Gastroesophageal sphincter (tissue), 4 donors: ENCODE measurements around the gene HIGD2A. TPM values are rescaled to one million over a fixed set of nuclear protein-coding genes. Genes with fewer than 3 reads are reported as not detected.

Experiments used
- ATAC-seq: fragments of 150-250 bp; one replicate; pipeline ENCODE4 v1.9.1; 2016; ENCODE audit warnings: mild to moderate bottlenecking, moderate library complexity
- H3K27ac ChIP-seq, 4 donors: fragments of 200-600 bp; sonication (generic) in 3 of 4; 1 replicate in 3 of 4; 2 replicates in 1 of 4; pipeline ENCODE4 v1.5.1; 2016 to 2019
- H3K27me3 ChIP-seq: fragments of 200-600 bp; sonication (generic); one replicate; pipeline ENCODE4 v1.5.1; 2019
- H3K36me3 ChIP-seq, 2 donors: fragments of 200-600 bp; sonication (generic); one replicate each; pipeline ENCODE4 v1.5.1; 2019; ENCODE audit warnings: control low read depth in 1 of 2
- H3K4me1 ChIP-seq, 3 donors: fragments of 200-600 bp; sonication (generic); 1 replicate in 2 of 3; 2 replicates in 1 of 3; pipeline ENCODE4 v1.5.1; 2016 to 2019; ENCODE audit warnings: control low read depth in 2 of 3
- H3K4me3 ChIP-seq, 2 donors: fragments of 200-600 bp; sonication (generic); one replicate each; pipeline ENCODE4 v1.5.1; 2019; ENCODE audit warnings: mild to moderate bottlenecking in 1 of 2, moderate library complexity in 1 of 2
- H3K9me3 ChIP-seq, 3 donors: fragments of 200-600 bp; sonication (generic); one replicate each; pipeline ENCODE4 v1.5.1; 2017 to 2019; ENCODE audit warnings: control low read depth in 2 of 3
- EP300 ChIP-seq: sonication (generic); formaldehyde crosslinking; IDR thresholded peaks from one replicate; pipeline ENCODE4 v1.6.1; 2017; ENCODE audit warnings: antibody characterized with exemption, mild to moderate bottlenecking
- POLR2A ChIP-seq, 2 donors: fragments of 450-650 bp; IDR thresholded peaks; one replicate each; pipeline ENCODE4 v1.6.1; 2017; ENCODE audit warnings: antibody characterized with exemption in 2 of 2, mild to moderate bottlenecking in 2 of 2, moderate library complexity in 1 of 2
- POLR2AphosphoS5 ChIP-seq: sonication (generic); formaldehyde crosslinking; IDR thresholded peaks from one replicate; pipeline ENCODE4 v1.6.1; 2017; ENCODE audit warnings: antibody characterized with exemption
- WGBS, 2 donors: methylation state at CpG; one replicate each; pipeline ENCODE4 v1.1.5; 2018; ENCODE audit warnings: low coverage in 1 of 2; 5-methylcytosine and 5-hydroxymethylcytosine counted together
- total RNA-seq, 4 donors: library from RNA; depleted of rRNA; stranded (reverse); fragments of >200 nt; gene quantifications; one replicate each; pipeline ENCODE4 v1.1.0, GENCODE V29; 2016
- TF ChIP-seq, protein P1 (sequence below), 4 experiments: fragments of 200-600 bp in 2 of 4; fragments of 450-650 bp in 2 of 4; sonication (generic) in 1 of 4; IDR thresholded peaks; one replicate each; pipeline ENCODE4 v1.5.1; 2017 to 2019; ENCODE audit warnings: antibody characterized with exemption in 4 of 4, mild to moderate bottlenecking in 2 of 4, moderate library complexity in 2 of 4

Gene HIGD2A
- total RNA-seq, 4 donors from 2014 or later = 87.1 to 190 (median 157) TPM

DNA sequence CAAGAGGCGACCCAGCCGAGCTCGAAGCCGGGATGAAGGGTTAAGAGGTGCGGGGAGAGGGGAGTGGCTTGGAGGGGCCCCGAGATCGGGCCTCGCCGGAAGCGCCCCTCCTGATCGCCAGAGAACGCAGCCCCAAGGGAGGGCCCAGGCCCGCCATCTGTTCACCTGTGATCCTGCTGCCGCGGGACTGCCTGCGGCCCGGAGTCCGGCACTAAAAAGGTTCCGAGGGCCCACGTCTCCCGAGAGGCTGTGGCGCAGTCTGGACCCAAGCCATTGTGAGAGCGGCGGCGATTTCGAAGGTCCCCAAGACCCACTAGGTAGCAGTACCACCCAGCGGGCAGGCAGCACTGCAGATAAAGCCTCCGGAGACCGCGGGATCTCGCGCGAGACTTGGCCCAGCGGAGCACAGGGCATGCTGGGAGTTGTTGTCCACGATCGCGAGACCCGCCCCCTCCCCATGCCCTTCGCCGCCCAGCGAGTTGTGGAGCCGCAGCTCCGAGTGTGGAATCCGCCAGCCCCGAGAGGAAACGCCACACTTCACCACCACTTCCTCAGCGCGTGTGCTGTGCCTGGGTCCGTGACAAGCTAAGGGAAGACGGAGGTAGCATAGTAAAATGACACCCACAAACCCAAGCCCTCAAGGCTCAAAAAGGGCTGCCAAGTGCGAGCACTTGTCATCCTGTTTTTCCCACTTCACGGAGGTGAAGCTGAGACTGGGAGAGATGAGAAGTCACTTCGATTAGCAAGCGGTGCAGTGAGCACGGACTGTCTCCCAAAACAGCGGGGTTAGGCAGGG, 26.9 kb upstream of the HIGD2A start, which contains the start of gene KIAA1191:
Gene KIAA1191 (minus strand): TSS at position 328 of the 796 bp plus-strand sequence. CDS start 2,256 bp downstream, outside the sequence.
- peak within 1 kb of the TSS; percentile 52 to 83 (median 82) for H3K27ac ChIP-seq
- peak; percentile 61 to 72 for TF ChIP-seq POLR2A (IDR thresholded peaks at IDR 0.05)
- no peak for TF ChIP-seq EP300
- TF ChIP-seq POLR2AphosphoS5 = peak; percentile 91
- TF ChIP-seq, protein P1, sequence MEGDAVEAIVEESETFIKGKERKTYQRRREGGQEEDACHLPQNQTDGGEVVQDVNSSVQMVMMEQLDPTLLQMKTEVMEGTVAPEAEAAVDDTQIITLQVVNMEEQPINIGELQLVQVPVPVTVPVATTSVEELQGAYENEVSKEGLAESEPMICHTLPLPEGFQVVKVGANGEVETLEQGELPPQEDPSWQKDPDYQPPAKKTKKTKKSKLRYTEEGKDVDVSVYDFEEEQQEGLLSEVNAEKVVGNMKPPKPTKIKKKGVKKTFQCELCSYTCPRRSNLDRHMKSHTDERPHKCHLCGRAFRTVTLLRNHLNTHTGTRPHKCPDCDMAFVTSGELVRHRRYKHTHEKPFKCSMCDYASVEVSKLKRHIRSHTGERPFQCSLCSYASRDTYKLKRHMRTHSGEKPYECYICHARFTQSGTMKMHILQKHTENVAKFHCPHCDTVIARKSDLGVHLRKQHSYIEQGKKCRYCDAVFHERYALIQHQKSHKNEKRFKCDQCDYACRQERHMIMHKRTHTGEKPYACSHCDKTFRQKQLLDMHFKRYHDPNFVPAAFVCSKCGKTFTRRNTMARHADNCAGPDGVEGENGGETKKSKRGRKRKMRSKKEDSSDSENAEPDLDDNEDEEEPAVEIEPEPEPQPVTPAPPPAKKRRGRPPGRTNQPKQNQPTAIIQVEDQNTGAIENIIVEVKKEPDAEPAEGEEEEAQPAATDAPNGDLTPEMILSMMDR (IDR thresholded peaks at IDR 0.05) = peak in 2 of 4 experiments; percentile 26 to 56
- H3K27me3 ChIP-seq = no peaks in the 10 kb centered on the region
- H3K36me3 ChIP-seq = peaks cover 0 to 29% of the 10 kb centered on the region in 2 donors
- H3K9me3 ChIP-seq = no peaks in the 10 kb centered on the region
- H3K4me3 ChIP-seq = peak within 1 kb of the TSS; percentile 78 to 94
- peak; percentile 95 for ATAC-seq
- peaks cover 0 to 54% (median 16%) of the 10 kb centered on the region in 3 donors for H3K4me1 ChIP-seq
- WGBS, 2 donors = 0% methylated on average over 3 of the region's 56 CpGs; no CpG with 5 or more reads in 1 of the 2 donors

DNA sequence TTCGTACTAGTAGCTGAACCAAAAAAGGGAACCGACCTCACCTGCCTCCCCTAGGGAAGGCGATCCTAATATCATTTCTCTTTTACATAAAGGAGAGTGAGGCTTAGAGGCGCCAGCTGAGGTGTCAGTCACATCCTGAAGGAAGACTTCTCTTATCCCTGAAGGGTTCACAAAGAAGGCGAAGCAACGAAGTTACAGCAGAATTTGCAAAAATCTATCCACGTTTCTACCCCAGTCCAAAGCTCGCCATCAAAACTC, 26.4 kb upstream of the HIGD2A start:
- peak overlapping the region; percentile 78 to 94 for H3K4me3 ChIP-seq
- peaks cover 0 to 25% of the 10 kb centered on the region in 2 donors for H3K36me3 ChIP-seq
- peaks cover 0 to 59% (median 16%) of the 10 kb centered on the region in 3 donors for H3K4me1 ChIP-seq
- 83 to 86% methylated on average over 2 to 6 of the region's 8 CpGs for WGBS, 2 donors
- TF ChIP-seq EP300 (no peak), POLR2A (IDR thresholded peaks at IDR 0.05) (no peak), POLR2AphosphoS5 (no peak)
- TF ChIP-seq, protein P1 (IDR thresholded peaks at IDR 0.05) = no peak
- H3K9me3 ChIP-seq = no peaks in the 10 kb centered on the region
- ATAC-seq = no peak
- H3K27me3 ChIP-seq = no peaks in the 10 kb centered on the region
- H3K27ac ChIP-seq = peak overlapping the region in 3 of 4 donors; percentile 82 to 83 (median 82)

DNA sequence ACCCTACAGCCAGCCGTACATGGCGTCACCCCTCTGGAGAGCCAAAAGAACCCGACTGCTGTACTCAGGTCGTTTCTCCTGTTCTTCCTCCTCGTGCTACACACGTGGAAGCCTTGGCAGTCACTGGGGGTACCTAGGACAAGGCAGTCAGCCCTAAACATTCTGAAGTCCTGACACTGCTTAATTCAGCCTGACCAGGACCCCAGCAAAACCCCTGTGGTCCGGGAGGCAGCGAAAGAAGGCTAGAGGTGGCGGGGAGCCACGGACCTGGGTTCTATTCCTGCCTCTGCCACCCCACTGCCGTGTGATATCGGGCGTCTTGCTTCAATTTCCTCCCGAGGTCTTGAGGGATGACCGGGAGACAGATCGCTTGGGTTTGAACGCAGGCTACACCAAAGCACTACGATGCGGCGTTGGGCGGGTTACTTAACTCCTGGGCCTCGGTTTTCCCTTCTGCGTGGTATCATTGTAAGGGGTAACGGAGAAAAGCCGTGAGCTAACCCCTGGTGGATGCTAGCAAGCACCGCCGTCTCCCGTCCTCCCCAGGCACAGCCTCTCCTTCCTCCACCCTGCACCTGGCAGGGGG, 23.7 kb upstream of the HIGD2A start:
- peaks cover 0 to 47% (median 11%) of the 10 kb centered on the region in 3 donors for H3K4me1 ChIP-seq

DNA sequence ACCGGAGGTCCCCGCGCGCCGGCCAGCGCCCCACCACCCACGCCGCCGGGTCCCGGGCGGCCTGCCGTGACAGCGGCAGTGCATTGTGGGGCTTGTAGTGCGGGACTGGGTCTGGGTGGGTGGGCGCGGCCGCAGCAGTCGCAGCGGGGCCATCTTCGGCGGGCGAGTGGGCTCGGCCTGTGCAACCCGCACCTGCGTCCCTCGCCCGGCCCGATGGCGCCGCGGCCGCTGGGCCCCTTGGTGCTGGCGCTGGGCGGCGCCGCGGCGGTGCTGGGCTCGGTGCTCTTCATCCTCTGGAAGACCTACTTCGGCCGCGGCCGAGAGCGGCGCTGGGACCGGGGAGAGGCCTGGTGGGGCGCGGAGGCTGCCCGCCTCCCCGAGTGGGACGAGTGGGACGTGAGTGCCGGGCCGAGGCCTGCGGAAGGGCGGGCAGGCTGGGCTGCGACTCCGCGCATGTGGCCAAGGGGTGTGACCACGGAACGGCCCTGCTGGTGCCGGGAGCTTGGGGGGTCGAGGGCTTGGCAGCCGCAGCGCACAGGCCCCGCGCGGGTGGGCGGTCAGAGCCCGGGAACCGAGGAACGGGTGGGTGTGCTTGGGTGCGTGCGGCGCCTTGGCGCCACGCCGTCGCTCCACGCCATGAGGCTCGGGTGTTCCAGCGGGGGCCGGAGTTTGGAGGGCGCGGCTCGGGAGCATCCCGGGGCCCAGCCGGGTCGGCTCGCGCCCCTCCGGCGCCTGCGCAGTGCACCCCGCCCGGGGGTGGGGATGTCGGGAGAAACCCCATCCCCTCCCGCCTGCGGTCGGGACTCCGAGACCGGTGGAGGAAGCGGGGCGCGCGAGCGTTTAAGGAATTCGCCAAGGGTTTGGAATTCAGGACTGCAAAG, 23.0 kb upstream of the HIGD2A start, which contains the start of gene ARL10:
Gene ARL10 (plus strand): TSS at position 137 of the 881 bp plus-strand sequence. CDS start 77 bp downstream, at position 214.
- TF ChIP-seq, protein P1 (IDR thresholded peaks at IDR 0.05) = no peak
- TF ChIP-seq POLR2AphosphoS5 (peak; percentile 10), POLR2A (IDR thresholded peaks at IDR 0.05) (peak in 1 of 2 donors; percentile 33), EP300 (no peak)
- Histone ChIP-seq H3K9me3 (no peaks in the 10 kb centered on the region), H3K4me1 (peaks cover 0 to 40% (median 4%) of the 10 kb centered on the region in 3 donors), H3K4me3 (peak within 1 kb of the TSS; percentile 64 to 89), H3K36me3 (peaks cover 0 to 36% of the 10 kb centered on the region in 2 donors), H3K27ac (peak within 1 kb of the TSS; percentile 66 to 89 (median 87)), H3K27me3 (no peaks in the 10 kb centered on the region)
- WGBS, 2 donors = 0% methylated on average over 15 of the region's 108 CpGs; no CpG with 5 or more reads in 1 of the 2 donors
- peak; percentile 38 for ATAC-seq

More for the DNA sequence above, 23.7 kb upstream of the HIGD2A start:
- TF ChIP-seq EP300 = no peak
- TF ChIP-seq POLR2AphosphoS5 = no peak
- TF ChIP-seq, protein P1 (IDR thresholded peaks at IDR 0.05) = no peak
- no peak for TF ChIP-seq POLR2A (IDR thresholded peaks at IDR 0.05)
- H3K9me3 ChIP-seq = no peaks in the 10 kb centered on the region
- peak overlapping the region; percentile 66 to 89 (median 87) for H3K27ac ChIP-seq
- peaks cover 0 to 28% of the 10 kb centered on the region in 2 donors for H3K36me3 ChIP-seq
- ATAC-seq = no peak
- H3K27me3 ChIP-seq = no peaks in the 10 kb centered on the region
- peak overlapping the region; percentile 64 to 89 for H3K4me3 ChIP-seq
- 31% methylated on average over 6 of the region's 28 CpGs; no CpG with 5 or more reads in 1 of the 2 donors for WGBS, 2 donors
